GM12878 (cell line): Measurements from ENCODE around the gene ALDH1A1. TPM values are rescaled to one million over a fixed set of nuclear protein-coding genes. Genes with fewer than 3 reads are reported as not detected.
"Not testable (repeated sequence)": the region's sequence is repeated elsewhere in the genome, so short reads cannot be mapped to it uniquely, and the experiment has no call there.

ENCODE experiments used
- ATAC-seq: fragments of 200-7000 bp; cut with Tn5 transposase; 3 replicates; pipeline ENCODE4 v1.9.1; 2020; ENCODE audit warnings: mild to moderate bottlenecking, moderate library complexity
- BruUV-seq: library from RNA; stranded (reverse); fragments of 400-500 nt; replicated peaks from 2 replicates; lab custom pipeline; 2021; lab: Mats Ljungman, UMichigan
- CTCF ChIA-PET: fragments of 300-600 bp; sonication (Branson Sonifier 250); formaldehyde crosslinking; extraction: SDS; loops from one replicate; lab custom pipeline; 2021; ENCODE audit warnings: inconsistent platforms; lab: Yijun Ruan, JAX
- POLR2A ChIA-PET: fragments of 350-600 bp; formaldehyde crosslinking; extraction: SDS; loops from one replicate; lab custom pipeline; 2021; ENCODE audit warnings: inconsistent platforms; lab: Charles Lee
- RAD21 ChIA-PET: fragments of 300-600 bp; sonication (Branson Sonifier 250); formaldehyde crosslinking; loops from one replicate; lab custom pipeline; 2023; ENCODE audit warnings: antibody characterized with exemption; ENCODE audit not compliant: unreplicated experiment; lab: Charles Lee
- SMC1A ChIA-PET: fragments of 300-600 bp; sonication (Branson Sonifier 250); formaldehyde crosslinking; loops from one replicate; lab custom pipeline; 2023; ENCODE audit not compliant: unreplicated experiment, uncharacterized antibody; lab: Charles Lee
- DNase-seq: peaks from one replicate; pipeline ENCODE4 v3.0.0-alpha.2; 2011; ENCODE audit warnings: low read depth, low spot score
- FAIRE-seq: peaks from 3 replicates; lab custom pipeline; 2011; peaks lifted over from hg19 to GRCh38; lab: Jason Lieb, UNC
- H2AFZ ChIP-seq: 2 replicates; pipeline ENCODE4 v1.6.0; 2011; ENCODE audit warnings: low read depth, low read length, control low read depth; ENCODE audit not compliant: control insufficient read depth
- H3K27ac ChIP-seq: 2 replicates; pipeline ENCODE4 v1.5.1; 2011; ENCODE audit warnings: control low read depth; ENCODE audit not compliant: control insufficient read depth, insufficient read depth
- H3K27me3 ChIP-seq, 2 experiments: replicated peaks in 1 of 2; 2 replicates each; pipeline versions ENCODE4 v1.6.0 to v1.6.1; 2011; ENCODE audit warnings: low read length in 1 of 2; ENCODE audit not compliant: control insufficient read depth in 2 of 2, insufficient read depth in 2 of 2
- H3K36me3 ChIP-seq, 2 experiments: 2 replicates each; pipeline ENCODE4 v1.5.1; 2011; ENCODE audit warnings: low read length in 1 of 2; ENCODE audit not compliant: control insufficient read depth in 2 of 2, insufficient read depth in 2 of 2
- H3K4me1 ChIP-seq: 2 replicates; pipeline ENCODE4 v1.6.1; 2011; ENCODE audit warnings: mild to moderate bottlenecking, low read length, moderate library complexity, mixed read lengths; ENCODE audit not compliant: control insufficient read depth, insufficient read depth
- H3K4me2 ChIP-seq: 2 replicates; pipeline ENCODE4 v1.6.0; 2011; ENCODE audit warnings: control low read depth; ENCODE audit not compliant: control insufficient read depth, insufficient read depth
- H3K4me3 ChIP-seq: fragments of 200-600 bp; sonication (generic); 2 replicates; pipeline ENCODE4 v1.5.1; 2016
- H3K79me2 ChIP-seq: 2 replicates; pipeline ENCODE4 v1.6.0; 2011; ENCODE audit warnings: low read length; ENCODE audit not compliant: control insufficient read depth, insufficient read depth
- H3K9ac ChIP-seq: 2 replicates; pipeline ENCODE4 v1.8.0; 2011; ENCODE audit warnings: low read length, control low read depth, mixed read lengths; ENCODE audit not compliant: control insufficient read depth, insufficient read depth
- H3K9me3 ChIP-seq: replicated peaks from 3 replicates; pipeline ENCODE4 v1.5.1; 2011; ENCODE audit warnings: mild to moderate bottlenecking, low read length; ENCODE audit not compliant: control insufficient read depth, insufficient read depth
- H4K20me1 ChIP-seq: 2 replicates; pipeline ENCODE4 v1.6.0; 2011; ENCODE audit not compliant: control insufficient read depth, insufficient read depth
- BRCA1 ChIP-seq: IDR thresholded peaks from 2 replicates; pipeline ENCODE4 v1.6.1; 2011; ENCODE audit warnings: low read depth, low read length, improper control_type of control experiment
- CBX3 ChIP-seq: fragments of 200-600 bp; sonication (generic); IDR thresholded peaks from 2 replicates; pipeline ENCODE4 v1.6.1; 2016; ENCODE audit warnings: low read depth, borderline replicate concordance
- CBX5 ChIP-seq: sonication (generic); IDR thresholded peaks from 2 replicates; pipeline ENCODE4 v1.6.1; 2016; ENCODE audit warnings: low read depth, moderate library complexity, mild to moderate bottlenecking, inconsistent platforms
- IKZF2 ChIP-seq, 2 experiments: fragments of 450-650 bp; IDR thresholded peaks; 2 replicates each; pipeline ENCODE4 v1.6.1; 2017; ENCODE audit warnings: mild to moderate bottlenecking in 2 of 2, moderate library complexity in 2 of 2
- IRF3 ChIP-seq: fragments of 450-650 bp; IDR thresholded peaks from 2 replicates; pipeline ENCODE4 v1.6.1; 2014; ENCODE audit warnings: mild to moderate bottlenecking
- MTA2 ChIP-seq: fragments of 450-650 bp; IDR thresholded peaks from 2 replicates; pipeline ENCODE4 v1.6.1; 2016; ENCODE audit warnings: low read depth, mild to moderate bottlenecking, moderate library complexity
- MXI1 ChIP-seq: fragments of 150-350 bp; IDR thresholded peaks from 2 replicates; pipeline ENCODE4 v1.6.1; 2011; ENCODE audit warnings: low read depth, mild to moderate bottlenecking, inconsistent platforms, low read length, improper control_type of control experiment
- PML ChIP-seq: IDR thresholded peaks from 2 replicates; pipeline ENCODE4 v1.6.1; 2012; ENCODE audit warnings: low read length, inconsistent platforms
- SP1 ChIP-seq: IDR thresholded peaks from one replicate; pipeline ENCODE4 v1.6.1; 2011; ENCODE audit warnings: low read depth, low read length
- SUPT20H ChIP-seq: IDR thresholded peaks from 2 replicates; pipeline ENCODE4 v1.6.1; 2011; ENCODE audit warnings: low read depth, mild to moderate bottlenecking, low read length, moderate library complexity, borderline replicate concordance; ENCODE audit not compliant: control insufficient read depth
- TCF3 ChIP-seq: IDR thresholded peaks from 2 replicates; pipeline ENCODE4 v1.6.1; 2012; ENCODE audit warnings: low read depth, mild to moderate bottlenecking, low read length, borderline replicate concordance; ENCODE audit not compliant: insufficient read depth
- YBX1 ChIP-seq: fragments of 450-650 bp; IDR thresholded peaks from 2 replicates; pipeline ENCODE4 v1.6.1; 2016; ENCODE audit warnings: antibody characterized with exemption
- ZNF207 ChIP-seq: fragments of 450-650 bp; IDR thresholded peaks from 2 replicates; pipeline ENCODE4 v1.6.1; 2014; ENCODE audit warnings: antibody characterized with exemption, mild to moderate bottlenecking, borderline replicate concordance
- ZSCAN29 ChIP-seq: fragments of 450-650 bp; IDR thresholded peaks from 2 replicates; pipeline ENCODE4 v1.6.1; 2017; ENCODE audit warnings: mild to moderate bottlenecking, moderate library complexity
- WGBS: methylation state at CpG from one replicate; pipeline ENCODE4 v1.1.6; 2016; ENCODE audit warnings: low lambda C conversion rate; ENCODE audit not compliant: insufficient replicate concordance, insufficient coverage; ENCODE audit errors: missing lambda C conversion rate; 5-methylcytosine and 5-hydroxymethylcytosine counted together
- in situ Hi-C: fragments of 300-500 bp; cut with MboI; formaldehyde crosslinking; loops from 9 replicates; pipeline ENCODE4 v1.14.3; 2018; ENCODE audit warnings: mixed read lengths
- intact Hi-C: fragments of 100-400 bp; cut with micrococcal nuclease; formaldehyde crosslinking; loops from one replicate; pipeline ENCODE4 v1.14.2; 2022; ENCODE audit not compliant: unreplicated experiment
- polyA plus RNA-seq, 11 experiments: library from polyadenylated mRNA; depleted of rRNA in 4 of 11; unstranded in 6 of 11; stranded (reverse) in 5 of 11; fragments of >200 nt; fragmentation: Nextera tagmentation in 4 of 11; fragmentation: Illumina TruSeq in 1 of 11; extraction: Ambion mirVana in 4 of 11; extraction: Trizol in 1 of 11; gene quantifications; 1 replicate in 1 of 11; 2 replicates in 10 of 11; pipeline versions ENCODE4 v1.2.1 to v1.2.3, GENCODE V29; 2011 to 2016; ENCODE audit warnings: inconsistent platforms in 2 of 11, missing spikeins in 2 of 11, low read depth in 1 of 11
- total RNA-seq, 4 experiments: library from RNA; depleted of rRNA in 3 of 4; stranded (reverse); fragments of >200 nt in 3 of 4; fragmentation: Illumina TruSeq in 1 of 4; extraction: Trizol in 1 of 4; gene quantifications; 2 replicates each; pipeline versions ENCODE4 v1.2.1 to v1.2.3, GENCODE V29; 2013 to 2021
- TF ChIP-seq, protein P1 (sequence below): IDR thresholded peaks from 2 replicates; pipeline ENCODE4 v1.6.1; 2011; ENCODE audit warnings: low read depth, mild to moderate bottlenecking, low read length, moderate library complexity, borderline replicate concordance; ENCODE audit errors: extremely low read depth

The ALDH1A1 gene
- total and polyA plus RNA-seq, 10 of the 15 experiments (the other 5 are each of a cell fraction or from before 2014, with no cell fraction given) = 0.03 to 0.54 TPM; not detected in 8

DNA sequence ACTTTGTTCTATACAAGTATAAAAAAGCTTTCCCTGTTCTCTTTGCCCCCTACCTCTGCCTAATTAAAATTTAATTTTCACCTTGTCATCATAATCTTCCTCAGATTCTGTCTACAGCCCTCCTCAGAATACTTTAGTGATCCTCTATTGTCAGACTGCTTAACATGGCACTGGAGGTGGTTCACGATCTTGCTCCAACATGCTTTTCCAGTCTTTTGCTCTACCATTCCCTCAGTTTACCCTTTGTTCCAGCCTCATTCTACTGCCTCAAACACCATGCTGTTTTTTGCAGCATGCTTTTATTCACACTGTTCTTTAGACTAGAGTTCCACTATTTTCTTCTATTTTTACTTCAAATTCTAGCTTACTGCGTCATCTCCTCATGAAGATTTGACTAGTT, 10.4 kb downstream of the ALDH1A1 start (continued):
- TF ChIP-seq MXI1 = no peak
- TF ChIP-seq PML = no peak
- TF ChIP-seq ZNF207 = no peak
- TF ChIP-seq IRF3 = no peak

DNA sequence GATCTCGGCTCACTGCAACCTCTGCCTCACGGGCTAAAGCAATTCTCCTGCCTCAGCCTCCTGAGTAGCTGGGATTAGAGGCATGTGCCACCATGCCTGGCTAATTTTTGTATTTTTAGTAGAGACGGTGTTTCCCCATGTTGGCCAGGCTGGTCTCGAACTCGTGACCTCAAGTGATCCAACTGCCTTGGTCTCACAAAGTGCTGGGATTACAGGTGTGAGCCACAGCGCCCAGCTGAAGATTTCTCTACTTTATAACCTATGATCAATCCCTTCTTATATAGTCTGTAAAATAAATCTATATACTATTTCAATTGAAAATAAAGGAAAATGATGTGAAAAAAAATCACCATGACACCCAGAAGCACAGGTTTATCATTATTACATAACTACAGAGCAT, 13.3 kb downstream of the ALDH1A1 start:
- ChIA-PET CTCF (interaction anchor here (1.0 kb wide), 1 partner anchor 295 kb away, joined by 3 read pairs; no protein-coding TSS in a partner anchor), POLR2A (interaction anchor here (0.6 to 0.7 kb wide), 3 partner anchors 8 to 275 kb away, joined by 3 to 5 read pairs (median 4); no protein-coding TSS in a partner anchor)
- H3K9ac ChIP-seq, FAIRE-seq, DNase-seq, ATAC-seq, RAD21 ChIA-PET, H3K27me3 ChIP-seq, H3K79me2 ChIP-seq, H3K4me1 ChIP-seq, H4K20me1 ChIP-seq, SMC1A ChIA-PET, in situ Hi-C loops, H3K27ac ChIP-seq, H3K9me3 ChIP-seq, H3K4me2 ChIP-seq, intact Hi-C loops, BruUV-seq, H3K36me3 ChIP-seq, H2AFZ ChIP-seq, H3K4me3 ChIP-seq: not testable (repeated sequence)
- WGBS = 6% methylated on average over 6 of the region's 6 CpGs

DNA sequence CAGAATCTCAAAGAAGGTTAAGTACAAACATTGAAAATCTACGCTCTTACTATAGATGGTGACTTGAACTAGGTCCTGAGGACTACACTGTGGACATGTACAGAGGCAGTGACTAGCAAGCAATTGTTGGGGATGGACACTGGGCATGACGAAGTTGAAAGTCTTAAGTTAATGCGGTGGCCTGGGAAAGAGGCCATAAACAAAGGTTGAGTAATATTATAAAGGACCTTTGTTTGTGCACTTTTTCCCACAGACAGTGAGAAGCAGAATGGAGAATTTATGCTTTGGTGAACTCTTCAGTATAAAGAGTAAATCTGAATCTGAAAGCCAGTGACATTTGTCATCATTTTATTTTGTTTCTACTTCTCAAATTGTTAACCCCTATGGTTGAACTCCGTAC, 15.3 kb downstream of the ALDH1A1 start:
- in situ Hi-C loops (no loop called here), intact Hi-C loops (no loop called here)
- 24% methylated on average over 4 of the region's 4 CpGs for WGBS
- ChIA-PET RAD21 (no interaction called here), SMC1A (no interaction called here), CTCF (no interaction called here), POLR2A (no interaction called here)
- ATAC-seq = peak; percentile 37; the same call in 2 of the 3 replicates
- DNase-seq = no peak
- Histone ChIP-seq H3K4me3 (no peak overlapping the region), H4K20me1 (no peaks in the 10 kb centered on the region), H3K79me2 (no peaks in the 10 kb centered on the region), H3K4me1 (no peaks in the 10 kb centered on the region), H3K4me2 (no peak overlapping the region), H2AFZ (no peak overlapping the region), H3K27me3 (no peaks in the 10 kb centered on the region; a peak in 1 of 4 replicates), H3K9ac (no peak overlapping the region), H3K27ac (no peak overlapping the region), H3K9me3 (no peaks in the 10 kb centered on the region), H3K36me3 (no peaks in the 10 kb centered on the region)
- no TSS peak for BruUV-seq
- no peak for FAIRE-seq
- no peak for TF ChIP-seq TCF3
- TF ChIP-seq, protein P1, sequence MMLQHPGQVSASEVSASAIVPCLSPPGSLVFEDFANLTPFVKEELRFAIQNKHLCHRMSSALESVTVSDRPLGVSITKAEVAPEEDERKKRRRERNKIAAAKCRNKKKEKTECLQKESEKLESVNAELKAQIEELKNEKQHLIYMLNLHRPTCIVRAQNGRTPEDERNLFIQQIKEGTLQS = no peak
- no peak for TF ChIP-seq CBX5
- no peak for TF ChIP-seq BRCA1
- TF ChIP-seq ZSCAN29 = no peak
- no peak for TF ChIP-seq CBX3
- no peak for TF ChIP-seq MTA2
- TF ChIP-seq IKZF2 (IDR thresholded peaks at IDR 0.05) = no peak
- no peak for TF ChIP-seq YBX1
- no peak for TF ChIP-seq SP1
- no peak for TF ChIP-seq SUPT20H
